EL (cell line): ENCODE measurements around the gene TEDC1.

Experiments used
- DNase-seq: peaks from one replicate; pipeline ENCODE4 v3.0.0-alpha.2; 2016

Gene TEDC1

GRCh38 chr14:105527381-105527825, 36.4 kb downstream of the TEDC1 start:
- no peak for DNase-seq

- DNase-seq, result peak; percentile 69
Measured at GRCh38 chr14:105527826-105528585, 37.0 kb downstream of the TEDC1 start.

GRCh38 chr14:105528586-105529318, 37.7 kb downstream of the TEDC1 start:
- no peak for DNase-seq

- no peak for DNase-seq
Measured at GRCh38 chr14:105529319-105529568, 38.2 kb downstream of the TEDC1 start.

GRCh38 chr14:105529569-105530284, 38.7 kb downstream of the TEDC1 start:
- no peak for DNase-seq

- no peak for DNase-seq
Measured at GRCh38 chr14:105530285-105531087, 39.4 kb downstream of the TEDC1 start.

GRCh38 chr14:105531088-105531893, 40.2 kb downstream of the TEDC1 start:
- no peak for DNase-seq

GRCh38 chr14:105531894-105532623, 41.0 kb downstream of the TEDC1 start:
- no peak for DNase-seq

- peak; percentile 32 for DNase-seq
Measured at GRCh38 chr14:105532735-105533141, 41.7 kb downstream of the TEDC1 start.

- no peak for DNase-seq
Measured at GRCh38 chr14:105533391-105533790, 42.3 kb downstream of the TEDC1 start.

GRCh38 chr14:105533811-105534498, 42.9 kb downstream of the TEDC1 start:
- DNase-seq, result no peak

GRCh38 chr14:105534586-105534985, 43.5 kb downstream of the TEDC1 start:
- DNase-seq, result no peak

GRCh38 chr14:105536051-105536450, 45.0 kb downstream of the TEDC1 start:
- DNase-seq, result no peak

- no peak for DNase-seq
Measured at GRCh38 chr14:105536691-105537579, 45.9 kb downstream of the TEDC1 start.

- DNase-seq, result peak; percentile 29
Measured at GRCh38 chr14:105537580-105538474, 46.8 kb downstream of the TEDC1 start.

GRCh38 chr14:105538481-105539049, 47.5 kb downstream of the TEDC1 start:
- DNase-seq, result no peak

- DNase-seq, result no peak
Measured at GRCh38 chr14:105540811-105541210, 49.8 kb downstream of the TEDC1 start.

GRCh38 chr14:105541218-105541875, 50.3 kb downstream of the TEDC1 start:
- DNase-seq, result no peak
